Trophoblast cell (in vitro differentiated cells and primary cell): ENCODE results near the gene LRRTM1.

ENCODE experiments used
- DNase-seq, 2 donors: peaks; one replicate each; pipeline ENCODE4 v3.0.0-alpha.2; 2016
- H2AFZ ChIP-seq: 2 replicates; pipeline ENCODE4 v1.6.1; 2013; ENCODE audit warnings: low read length, moderate library complexity, mild to moderate bottlenecking; ENCODE audit not compliant: insufficient read depth, poor library complexity
- H2AK5ac ChIP-seq: 2 replicates; pipeline ENCODE4 v1.6.1; 2013; ENCODE audit warnings: mild to moderate bottlenecking, low read length
- H2BK120ac ChIP-seq: 2 replicates; pipeline ENCODE4 v1.6.1; 2013; ENCODE audit warnings: low read length, mild to moderate bottlenecking, moderate library complexity; ENCODE audit not compliant: insufficient read depth, poor library complexity
- H2BK12ac ChIP-seq: 2 replicates; pipeline ENCODE4 v1.6.1; 2013; ENCODE audit warnings: mild to moderate bottlenecking, low read length, moderate library complexity
- H2BK5ac ChIP-seq: 2 replicates; pipeline ENCODE4 v1.6.1; 2013; ENCODE audit warnings: low read length, low read depth, moderate library complexity, mild to moderate bottlenecking; ENCODE audit not compliant: poor library complexity
- H3K14ac ChIP-seq: 2 replicates; pipeline ENCODE4 v1.6.1; 2013; ENCODE audit warnings: mild to moderate bottlenecking, low read length
- H3K18ac ChIP-seq: 2 replicates; pipeline ENCODE4 v1.6.1; 2013; ENCODE audit warnings: mild to moderate bottlenecking, low read length
- H3K23ac ChIP-seq: 2 replicates; pipeline ENCODE4 v1.6.1; 2013; ENCODE audit warnings: low read length
- H3K27ac ChIP-seq: 2 replicates; pipeline ENCODE4 v1.5.1; 2013; ENCODE audit warnings: low read depth, mild to moderate bottlenecking, inconsistent platforms, low read length, moderate library complexity
- H3K27me3 ChIP-seq: 2 replicates; pipeline ENCODE4 v1.6.1; 2013; ENCODE audit warnings: inconsistent platforms, mild to moderate bottlenecking, low read length, moderate library complexity; ENCODE audit not compliant: insufficient read depth
- H3K36me3 ChIP-seq, 2 experiments: 1 replicate in 1 of 2; 2 replicates in 1 of 2; pipeline ENCODE4 v1.6.1; 2013; ENCODE audit warnings: low read length in 2 of 2, mild to moderate bottlenecking in 2 of 2, moderate library complexity in 1 of 2; ENCODE audit not compliant: insufficient read depth in 2 of 2, control insufficient read depth in 1 of 2
- H3K4ac ChIP-seq: 2 replicates; pipeline ENCODE4 v1.6.1; 2013; ENCODE audit warnings: low read depth, mild to moderate bottlenecking, low read length, moderate library complexity
- H3K4me1 ChIP-seq, 2 experiments: 1 replicate in 1 of 2; 2 replicates in 1 of 2; pipeline ENCODE4 v1.6.1; 2013; ENCODE audit warnings: low read length in 2 of 2, mild to moderate bottlenecking in 2 of 2, moderate library complexity in 1 of 2; ENCODE audit not compliant: insufficient read depth in 2 of 2, control insufficient read depth in 1 of 2
- H3K4me2 ChIP-seq: 2 replicates; pipeline ENCODE4 v1.6.1; 2013; ENCODE audit warnings: inconsistent platforms, mild to moderate bottlenecking, low read length, moderate library complexity
- H3K4me3 ChIP-seq: 2 replicates; pipeline ENCODE4 v1.5.1; 2013; ENCODE audit warnings: mild to moderate bottlenecking, low read depth, low read length, inconsistent platforms
- H3K79me1 ChIP-seq: one replicate; pipeline ENCODE4 v1.6.1; 2013; ENCODE audit warnings: low read length
- H3K79me2 ChIP-seq: 2 replicates; pipeline ENCODE4 v1.6.1; 2013; ENCODE audit warnings: low read length, mild to moderate bottlenecking; ENCODE audit not compliant: control insufficient read depth, insufficient read depth, poor library complexity
- H3K9ac ChIP-seq: 2 replicates; pipeline ENCODE4 v1.6.1; 2013; ENCODE audit warnings: mild to moderate bottlenecking, low read length
- H3K9me3 ChIP-seq: 2 replicates; pipeline ENCODE4 v1.6.1; 2013; ENCODE audit warnings: low read depth, mild to moderate bottlenecking, control low read depth, inconsistent platforms, low read length; ENCODE audit not compliant: insufficient read depth
- H4K12ac ChIP-seq: 2 replicates; pipeline ENCODE4 v1.6.1; 2013; ENCODE audit warnings: low read depth, mild to moderate bottlenecking, low read length, moderate library complexity
- H4K8ac ChIP-seq: 2 replicates; pipeline ENCODE4 v1.6.1; 2013; ENCODE audit warnings: low read depth, mild to moderate bottlenecking, low read length, moderate library complexity
- H4K91ac ChIP-seq: one replicate; pipeline ENCODE4 v1.6.1; 2013; ENCODE audit warnings: low read depth, mild to moderate bottlenecking, low read length, moderate library complexity
- WGBS: extraction: QIAGEN DNeasy Blood & Tissue Kit; methylation state at CpG from one replicate; pipeline ENCODE4 v1.1.7; 2013; ENCODE audit warnings: missing lambda C conversion rate; ENCODE audit not compliant: insufficient read length, insufficient coverage; ENCODE audit errors: extremely low coverage; 5-methylcytosine and 5-hydroxymethylcytosine counted together

The LRRTM1 gene

GRCh38 chr2:80269806-80270205, 34.7 kb downstream of the LRRTM1 start:
- WGBS: no CpG with 5 or more reads among the region's 5 CpGs
- Histone ChIP-seq H3K79me1 (no peaks in the 10 kb centered on the region), H3K4ac (no peak overlapping the region)

DNA sequence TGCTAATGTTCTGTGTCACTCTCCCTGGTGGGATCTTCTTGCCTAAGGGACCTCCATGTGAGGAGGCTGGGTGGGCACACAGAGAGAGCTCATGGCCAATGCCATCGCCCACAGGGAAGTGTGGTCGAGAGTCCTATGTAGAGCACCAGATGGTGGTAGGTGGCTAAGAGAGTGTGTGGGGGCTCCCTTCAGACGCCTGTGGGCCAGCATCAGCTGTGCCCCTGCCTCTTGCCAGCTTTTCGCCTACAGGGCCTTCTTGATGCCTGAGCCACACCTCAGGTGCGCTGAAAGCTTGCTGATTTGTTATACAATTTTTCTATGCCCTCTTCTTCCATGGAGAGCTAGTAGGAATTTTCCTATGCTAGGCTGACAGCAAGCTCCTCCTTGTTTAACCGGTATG, 38.3 kb downstream of the LRRTM1 start:
- no peaks in the 10 kb centered on the region for H3K4me1 ChIP-seq
- no CpG with 5 or more reads among the region's 6 CpGs for WGBS
- no peak overlapping the region for H3K18ac ChIP-seq
- no peak overlapping the region for H2BK120ac ChIP-seq
- no peak overlapping the region for H3K4me2 ChIP-seq
- no peak overlapping the region for H3K4me3 ChIP-seq
- no peak overlapping the region for H4K91ac ChIP-seq
- no peak overlapping the region for H2BK5ac ChIP-seq
- no peaks in the 10 kb centered on the region for H3K27me3 ChIP-seq
- no peak overlapping the region for H4K12ac ChIP-seq
- H3K9me3 ChIP-seq: no peaks in the 10 kb centered on the region
- H3K4ac ChIP-seq: no peak overlapping the region
- no peak overlapping the region for H3K23ac ChIP-seq
- no peak overlapping the region for H2BK12ac ChIP-seq
- H3K9ac ChIP-seq: no peak overlapping the region
- H4K8ac ChIP-seq: no peak overlapping the region
- H2AFZ ChIP-seq: no peak overlapping the region
- no peaks in the 10 kb centered on the region for H3K79me1 ChIP-seq
- H3K14ac ChIP-seq: no peak overlapping the region
- no peaks in the 10 kb centered on the region for H3K36me3 ChIP-seq
- H2AK5ac ChIP-seq: no peak overlapping the region
- H3K79me2 ChIP-seq: no peaks in the 10 kb centered on the region
- H3K27ac ChIP-seq: no peak overlapping the region
- DNase-seq: no peak

More at GRCh38 chr2:80269806-80270205, 34.7 kb downstream of the LRRTM1 start:
- Histone ChIP-seq H3K23ac (no peak overlapping the region), H3K27me3 (no peaks in the 10 kb centered on the region), H3K14ac (no peak overlapping the region), H2BK120ac (no peak overlapping the region), H3K36me3 (no peaks in the 10 kb centered on the region), H4K12ac (no peak overlapping the region), H3K4me2 (no peak overlapping the region), H3K27ac (no peak overlapping the region), H3K9me3 (no peaks in the 10 kb centered on the region), H3K79me2 (no peaks in the 10 kb centered on the region), H3K4me3 (no peak overlapping the region), H3K4me1 (no peaks in the 10 kb centered on the region), H3K9ac (no peak overlapping the region), H4K91ac (no peak overlapping the region), H4K8ac (no peak overlapping the region), H3K18ac (no peak overlapping the region), H2BK12ac (no peak overlapping the region), H2AK5ac (no peak overlapping the region), H2AFZ (no peak overlapping the region), H2BK5ac (no peak overlapping the region)
- no peak for DNase-seq

DNA sequence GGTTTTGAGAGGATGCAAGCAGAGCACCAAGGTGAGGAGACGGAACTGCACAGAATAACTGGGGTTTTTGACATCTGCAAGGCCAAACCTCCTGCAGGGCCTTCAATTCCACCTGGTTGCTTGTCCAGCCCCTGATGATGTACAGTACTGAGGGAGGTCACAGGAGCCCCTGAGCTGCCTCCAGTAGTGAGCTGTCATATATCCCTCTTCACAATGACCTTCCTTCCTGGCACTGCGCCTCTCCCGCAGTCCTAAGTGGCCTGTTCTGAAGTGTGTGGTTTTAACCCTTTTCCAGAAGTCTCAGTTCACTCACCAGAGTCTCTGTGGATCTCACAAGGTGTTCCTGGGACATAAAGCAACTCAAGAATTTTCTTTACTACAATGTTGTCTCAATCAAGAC, 45.3 kb downstream of the LRRTM1 start:
- H3K79me2 ChIP-seq: no peaks in the 10 kb centered on the region
- H3K27me3 ChIP-seq: no peaks in the 10 kb centered on the region
- no peak overlapping the region for H3K4me3 ChIP-seq
- H3K4me1 ChIP-seq: no peaks in the 10 kb centered on the region
- H2AFZ ChIP-seq: no peak overlapping the region
- no peak overlapping the region for H2BK5ac ChIP-seq
- H3K9me3 ChIP-seq: no peaks in the 10 kb centered on the region
- no CpG with 5 or more reads among the region's 3 CpGs for WGBS
- no peak overlapping the region for H3K27ac ChIP-seq
- H4K12ac ChIP-seq: no peak overlapping the region
- no peak overlapping the region for H2AK5ac ChIP-seq
- H3K79me1 ChIP-seq: no peaks in the 10 kb centered on the region
- no peak overlapping the region for H3K23ac ChIP-seq
- H3K4ac ChIP-seq: no peak overlapping the region
- no peak for DNase-seq
- no peak overlapping the region for H4K8ac ChIP-seq
- H3K14ac ChIP-seq: no peak overlapping the region
- H3K9ac ChIP-seq: no peak overlapping the region
- no peak overlapping the region for H3K18ac ChIP-seq
- no peak overlapping the region for H4K91ac ChIP-seq
- H3K36me3 ChIP-seq: no peaks in the 10 kb centered on the region
- no peak overlapping the region for H3K4me2 ChIP-seq
- H2BK12ac ChIP-seq: no peak overlapping the region
- H2BK120ac ChIP-seq: no peak overlapping the region

DNA sequence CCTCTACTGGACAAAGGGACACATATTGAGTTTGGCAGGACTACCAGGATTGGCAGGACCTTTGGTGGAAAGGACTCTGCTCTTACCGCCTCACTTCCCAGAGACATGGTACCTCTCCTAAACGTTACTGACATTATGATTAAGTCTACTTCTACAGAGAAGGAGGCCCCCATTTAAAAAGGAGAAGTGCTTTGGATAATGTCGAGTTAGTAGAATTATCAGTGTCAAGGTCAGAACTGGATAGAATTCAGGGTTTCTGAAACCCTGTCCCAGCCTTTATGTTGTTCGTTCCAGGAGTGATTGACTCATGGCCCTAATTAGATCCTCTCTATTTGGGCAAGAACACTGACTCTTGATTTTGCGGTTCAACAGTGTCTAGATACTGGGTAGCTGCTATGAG, 45.8 kb downstream of the LRRTM1 start:
- Histone ChIP-seq H4K12ac (no peak overlapping the region), H2AK5ac (no peak overlapping the region), H2BK120ac (no peak overlapping the region), H3K9me3 (no peaks in the 10 kb centered on the region), H2BK5ac (no peak overlapping the region), H3K18ac (no peak overlapping the region), H3K4me2 (no peak overlapping the region), H4K8ac (no peak overlapping the region), H3K79me2 (no peaks in the 10 kb centered on the region), H3K27me3 (no peaks in the 10 kb centered on the region), H3K14ac (no peak overlapping the region), H3K79me1 (no peaks in the 10 kb centered on the region), H2AFZ (no peak overlapping the region), H4K91ac (no peak overlapping the region), H3K9ac (no peak overlapping the region), H3K27ac (no peak overlapping the region), H3K4me1 (no peaks in the 10 kb centered on the region), H2BK12ac (no peak overlapping the region), H3K23ac (no peak overlapping the region), H3K4me3 (no peak overlapping the region), H3K36me3 (no peaks in the 10 kb centered on the region), H3K4ac (no peak overlapping the region)
- no CpG with 5 or more reads among the region's 5 CpGs for WGBS
- no peak for DNase-seq
